HG03066 (cell line): Measurements from ENCODE around the gene EPHB2.

Experiments used
- ATAC-seq: cut with Tn5 transposase; IDR thresholded peaks from one replicate; pipeline ENCODE4 v1.9.1; 2021; ENCODE audit warnings: low read depth; ENCODE audit not compliant: unreplicated experiment

The EPHB2 gene

DNA sequence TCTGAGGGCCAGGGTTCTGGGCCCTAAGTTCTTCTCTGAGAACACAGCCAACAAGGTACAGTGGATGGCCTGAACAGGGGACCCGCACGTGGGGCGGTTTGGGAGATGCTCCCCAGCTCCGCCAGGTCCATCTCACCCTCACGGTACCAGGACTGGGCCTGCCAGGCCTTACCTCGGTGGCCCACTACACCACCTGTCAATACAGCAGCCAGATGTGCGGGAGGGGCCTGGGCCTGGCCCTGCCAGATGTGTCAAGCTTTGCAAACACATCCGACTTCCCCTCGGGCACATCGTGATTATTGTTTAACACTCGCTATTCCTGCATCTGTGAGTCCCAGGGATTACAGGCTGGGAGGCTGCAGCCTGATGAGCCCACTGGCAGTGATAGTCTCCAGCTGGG, 139.6 kb downstream of the EPHB2 start:
- ATAC-seq = no peak

DNA sequence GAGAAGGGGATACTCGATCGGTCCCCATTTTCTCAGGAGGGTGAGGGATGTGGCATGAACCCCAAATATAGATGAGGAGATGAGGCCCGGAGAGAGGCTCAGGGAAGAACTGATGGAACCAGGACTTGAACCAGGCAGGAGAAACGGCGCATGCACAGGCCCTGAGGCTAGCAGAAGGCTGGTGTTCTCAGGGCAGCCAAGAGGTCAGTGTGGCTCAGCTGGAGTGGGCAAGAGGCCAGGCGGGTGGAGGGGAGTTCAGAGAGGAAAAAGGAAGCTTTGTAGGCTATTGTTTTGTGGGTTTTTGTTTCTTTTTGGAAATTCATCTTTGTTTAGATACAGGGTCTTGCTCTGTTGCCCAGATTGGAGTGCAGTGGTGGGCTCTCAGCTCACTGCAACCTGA, 140.0 kb downstream of the EPHB2 start:
- ATAC-seq = no peak

DNA sequence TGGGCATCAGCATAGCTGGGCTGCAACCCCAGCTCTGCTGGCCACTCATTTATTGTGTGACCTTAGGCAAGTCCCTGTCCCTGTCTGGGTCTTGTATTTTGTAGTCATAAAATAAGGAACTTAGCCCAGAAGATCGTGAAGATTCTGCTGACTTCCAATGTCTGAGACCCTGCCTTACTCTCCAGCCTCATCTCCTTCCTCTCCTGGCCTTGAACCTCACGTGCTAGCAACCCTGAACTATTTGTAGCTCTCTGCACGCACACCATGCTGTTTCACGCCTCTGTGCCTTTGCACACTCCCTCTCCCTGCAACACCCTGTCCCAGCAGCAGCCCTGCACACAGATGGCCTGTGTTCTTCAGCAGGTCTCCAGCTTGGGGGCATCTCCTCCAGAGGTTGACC, 140.9 kb downstream of the EPHB2 start:
- no peak for ATAC-seq

DNA sequence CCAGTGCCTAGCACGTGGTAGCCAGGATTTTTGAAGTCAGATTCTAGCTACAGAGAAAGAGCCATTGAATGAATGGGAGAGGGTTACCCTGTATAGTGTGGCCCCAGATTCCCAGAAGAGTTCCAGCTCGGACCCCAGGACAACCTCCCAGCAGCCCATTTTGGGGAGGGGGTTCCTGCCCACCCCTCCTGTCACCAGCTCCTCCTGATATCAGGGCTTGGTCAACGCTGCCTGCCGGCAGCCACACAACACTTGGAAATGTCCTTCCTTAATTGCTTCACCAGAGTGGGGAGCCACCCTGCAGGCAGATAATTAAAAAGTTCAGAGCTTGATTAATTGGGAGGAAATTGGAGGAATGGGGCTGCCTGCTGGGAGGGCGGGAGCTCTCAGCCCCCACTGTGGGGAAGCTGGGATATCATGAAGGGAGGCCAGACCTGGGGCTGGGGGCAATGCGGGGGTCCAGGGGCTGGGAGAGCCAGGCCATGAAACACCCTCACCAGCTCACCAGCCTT, 141.6 kb downstream of the EPHB2 start:
- no peak for ATAC-seq

DNA sequence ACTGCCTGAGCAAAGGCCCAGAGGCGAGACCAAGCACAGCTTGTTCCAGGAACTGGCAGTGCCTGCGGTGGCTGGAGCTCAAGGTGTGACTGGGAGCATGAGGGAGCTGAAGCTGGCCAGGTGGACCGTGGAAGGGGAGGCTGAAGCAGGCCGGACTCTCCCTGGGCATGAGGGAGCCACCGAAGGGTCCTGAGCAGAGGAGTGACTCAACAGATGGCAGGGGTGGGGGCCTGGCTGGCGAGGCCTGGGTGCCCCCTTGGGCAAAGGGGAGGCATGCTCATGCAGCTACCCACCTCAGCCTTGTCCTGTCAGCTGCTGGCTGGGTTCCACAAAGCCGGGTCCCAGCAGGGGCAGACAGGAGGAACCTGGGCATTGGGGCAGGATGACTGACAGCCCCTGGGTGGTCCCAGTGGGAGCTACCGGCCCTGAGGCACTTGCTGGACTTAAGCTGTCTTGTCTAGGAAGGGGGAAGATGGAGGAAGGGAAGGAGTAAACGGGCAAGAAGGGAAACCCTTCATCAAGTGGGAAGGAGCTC, 143.1 kb downstream of the EPHB2 start:
- no peak for ATAC-seq

DNA sequence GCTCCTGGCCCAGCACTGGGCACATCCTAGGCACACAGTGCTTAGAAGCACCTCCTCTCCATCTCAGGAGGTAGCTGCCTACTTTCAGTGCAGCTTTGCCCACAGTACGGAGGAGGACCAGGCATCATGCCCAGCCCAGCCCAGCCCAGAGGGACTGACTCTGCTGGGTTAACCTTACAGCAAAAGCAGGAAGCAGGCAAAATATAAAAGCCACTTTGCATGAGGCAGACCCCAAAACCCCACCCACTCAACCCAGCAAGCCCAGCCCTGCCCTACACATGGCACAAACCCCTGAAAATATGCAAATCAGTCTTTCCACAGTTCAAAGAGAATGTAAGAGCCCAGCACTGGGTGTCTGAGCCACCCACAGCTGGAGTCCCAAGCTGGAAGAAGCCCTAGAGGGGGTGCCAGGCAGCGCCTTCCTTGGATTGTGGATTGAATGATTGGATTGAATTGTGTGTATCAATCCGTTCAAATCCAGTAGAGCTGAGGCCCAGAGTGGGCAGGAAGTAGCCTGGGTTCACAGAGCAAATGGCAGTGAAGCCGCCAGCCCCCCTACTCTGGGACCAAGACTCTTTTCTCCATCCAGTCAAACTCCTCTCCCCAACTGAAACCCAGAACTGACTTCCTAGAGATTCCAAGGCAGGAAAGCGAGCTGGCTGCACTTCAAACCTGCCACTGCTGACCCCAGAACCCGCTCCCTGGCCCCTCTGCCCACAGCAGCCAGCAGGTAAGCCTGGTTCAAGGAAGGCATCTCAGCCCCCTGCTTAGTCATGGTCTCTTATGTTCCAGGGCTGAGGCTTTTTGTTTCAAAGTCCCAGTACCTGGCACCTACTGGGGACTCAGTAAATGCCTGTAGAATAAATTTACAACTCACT, 144.3 kb downstream of the EPHB2 start:
- no peak for ATAC-seq

DNA sequence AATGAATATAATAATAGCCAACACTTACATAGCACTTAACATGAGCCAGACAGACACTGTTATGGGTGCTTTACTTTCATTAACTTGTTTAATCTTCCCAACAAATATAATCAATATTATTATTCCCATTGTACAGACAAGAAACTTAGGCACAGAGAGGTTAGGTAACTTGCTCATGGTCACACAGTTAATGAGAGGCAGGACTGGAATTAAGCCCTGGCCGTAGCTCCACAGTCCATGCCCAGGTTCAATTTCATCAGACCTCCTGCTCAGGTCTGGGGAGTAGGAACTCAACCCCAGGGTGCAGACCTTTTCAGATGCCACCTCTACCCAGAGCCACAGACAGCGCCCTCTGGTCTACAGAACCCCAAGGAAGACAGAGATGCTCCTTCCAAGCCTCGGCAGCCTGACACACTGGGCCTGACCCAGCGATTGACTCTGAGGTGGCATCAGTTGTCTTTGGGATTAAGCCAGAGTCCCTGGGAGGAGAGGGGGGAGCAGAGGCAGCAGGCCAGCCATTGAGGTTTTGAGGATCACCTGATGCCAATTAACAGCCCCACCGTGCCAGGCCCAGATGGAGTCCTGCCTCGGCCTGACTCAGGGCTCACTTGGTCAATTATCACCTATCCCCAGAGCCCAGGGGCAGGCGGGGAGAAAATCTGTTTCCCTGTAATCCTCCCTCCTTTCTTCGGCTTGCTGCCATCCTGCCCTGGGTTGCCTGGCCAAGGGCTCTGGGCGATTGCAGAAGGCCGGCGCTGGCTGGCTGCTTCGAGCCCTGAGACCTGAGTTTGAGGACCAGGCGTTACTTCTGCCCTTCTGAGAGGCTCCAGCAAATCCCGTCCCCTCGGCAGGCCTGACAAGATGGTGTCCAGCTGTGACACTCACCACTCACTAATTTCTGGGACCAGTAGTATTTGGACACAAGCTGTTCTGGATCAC, 145.3 kb downstream of the EPHB2 start:
- ATAC-seq = no peak

DNA sequence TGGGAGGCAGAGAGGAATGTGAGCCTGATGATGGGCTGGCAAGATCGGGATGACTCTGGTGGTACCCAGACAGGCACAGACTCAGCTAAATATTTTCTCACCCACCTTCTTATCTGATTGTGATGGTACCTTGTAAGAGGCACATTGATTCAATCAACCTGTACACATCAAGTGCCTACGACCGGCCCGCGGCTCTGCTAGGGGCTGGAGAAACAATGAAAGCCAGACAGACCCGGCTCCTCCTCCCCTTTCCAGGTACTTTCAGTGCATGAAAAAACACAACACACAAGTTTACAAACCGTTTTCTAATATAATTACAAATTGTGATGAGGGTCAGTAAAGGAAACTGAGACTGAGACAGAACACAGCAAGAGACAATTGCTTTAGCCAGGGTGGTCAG, 147.0 kb downstream of the EPHB2 start:
- ATAC-seq = no peak

DNA sequence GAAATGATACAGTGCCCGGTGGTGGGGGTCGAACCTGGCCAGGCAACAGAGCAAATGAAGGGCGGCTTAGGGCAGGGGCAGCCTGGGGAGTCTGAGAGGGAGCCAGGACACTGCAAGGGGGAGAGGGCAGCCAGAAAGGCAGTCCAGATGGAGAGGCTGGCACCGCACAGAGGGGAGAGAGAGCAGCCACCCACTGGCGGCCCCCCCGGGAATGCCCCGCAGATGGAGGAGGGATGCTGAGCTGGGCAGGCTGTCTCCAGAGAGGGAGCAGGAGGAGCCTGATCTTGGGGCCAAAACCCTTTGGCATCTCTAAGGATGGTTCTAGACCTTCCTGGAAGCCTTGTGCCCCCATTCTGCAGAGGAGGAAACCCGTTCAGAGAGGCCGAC, 149.8 kb downstream of the EPHB2 start:
- no peak for ATAC-seq

DNA sequence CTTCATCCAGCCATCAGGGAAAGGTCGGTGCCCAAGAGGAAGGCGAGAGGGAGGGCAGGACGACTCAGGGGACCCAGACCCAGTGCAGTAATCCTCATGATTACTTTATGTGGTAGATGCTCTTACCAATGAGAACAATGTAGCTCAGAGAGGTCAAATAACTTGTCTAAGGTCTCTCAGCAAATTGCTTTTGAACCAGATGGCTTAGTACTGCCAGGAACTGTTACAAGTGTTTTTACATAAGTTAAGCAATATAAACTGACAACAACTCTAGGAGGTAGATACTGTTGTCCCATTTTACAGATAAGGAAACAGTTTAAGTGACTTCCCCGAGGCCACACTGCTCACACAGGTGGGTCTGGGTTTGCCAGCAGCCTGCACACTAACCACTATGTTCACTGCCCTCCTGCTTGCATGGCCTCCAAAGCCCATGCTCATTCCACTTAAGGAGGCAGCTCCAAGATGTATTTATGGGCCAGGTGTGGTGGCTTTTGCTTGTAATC, 150.3 kb downstream of the EPHB2 start:
- ATAC-seq = no peak

DNA sequence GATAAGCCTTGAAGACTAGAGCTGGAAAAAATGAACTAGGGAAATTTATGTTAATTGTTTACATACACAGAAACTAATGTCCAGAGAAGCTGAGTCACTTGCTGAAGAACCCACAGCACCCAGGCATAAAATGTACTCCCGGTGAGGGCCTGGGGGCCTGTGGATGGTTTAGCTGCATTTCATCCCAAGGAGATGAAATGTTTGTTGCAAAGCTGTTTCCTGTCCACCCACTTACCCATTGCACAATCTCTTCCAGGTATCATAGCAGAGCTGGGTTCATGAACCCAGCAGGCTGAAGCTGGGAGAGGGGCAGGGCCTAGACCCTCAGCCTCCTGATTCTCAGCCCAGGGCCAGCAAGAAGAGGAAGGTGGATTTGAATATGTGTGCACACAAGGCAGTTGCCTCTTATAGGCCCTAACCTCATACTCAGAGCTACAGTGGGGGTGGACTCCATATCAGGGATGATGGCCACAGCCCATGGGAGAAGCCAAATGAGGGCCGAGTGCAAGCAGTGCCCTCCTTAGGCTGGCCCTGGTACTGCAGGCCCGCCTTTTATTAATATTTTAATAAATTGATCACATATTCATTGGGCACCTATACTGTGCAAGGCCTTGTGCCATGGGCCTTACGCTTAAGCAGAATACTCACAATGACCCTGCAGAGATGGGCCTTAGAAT, 151.3 kb downstream of the EPHB2 start:
- no peak for ATAC-seq

DNA sequence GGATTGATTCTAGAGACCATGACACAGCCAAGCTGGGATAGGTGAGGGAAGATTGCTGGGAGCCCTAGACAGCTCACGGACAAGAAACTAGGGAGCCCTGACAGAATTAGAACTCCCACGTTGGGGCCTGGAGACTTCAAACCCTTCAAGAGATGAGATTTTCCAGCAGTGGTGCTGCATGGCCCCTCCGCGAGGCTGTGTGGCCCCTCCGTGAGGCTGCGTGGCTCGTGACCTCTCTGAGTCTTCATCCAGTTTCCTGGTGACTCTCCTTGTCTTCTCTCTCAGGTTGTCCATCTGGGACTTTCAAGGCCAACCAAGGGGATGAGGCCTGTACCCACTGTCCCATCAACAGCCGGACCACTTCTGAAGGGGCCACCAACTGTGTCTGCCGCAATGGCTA, 152.1 kb downstream of the EPHB2 start:
- ATAC-seq = no peak

DNA sequence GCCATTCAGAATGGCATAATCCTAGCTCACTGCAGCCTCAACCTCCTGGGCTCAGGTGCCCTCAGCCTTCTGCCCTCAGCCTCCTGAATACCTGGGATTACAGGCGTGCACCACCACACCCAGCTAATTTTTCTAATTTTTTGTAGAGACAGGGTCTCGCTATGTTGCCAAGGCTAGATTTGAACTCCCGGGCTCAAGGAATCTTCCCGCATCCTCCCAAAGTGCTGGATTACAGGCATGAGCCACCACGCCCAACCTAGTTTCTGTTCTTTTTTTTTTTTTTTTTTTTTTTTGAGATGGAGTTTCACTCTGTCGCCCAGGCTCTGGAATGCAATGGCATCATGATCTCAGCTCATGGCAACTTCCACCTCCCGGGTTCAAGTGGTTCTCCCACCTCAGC, 153.1 kb downstream of the EPHB2 start:
- no peak for ATAC-seq

DNA sequence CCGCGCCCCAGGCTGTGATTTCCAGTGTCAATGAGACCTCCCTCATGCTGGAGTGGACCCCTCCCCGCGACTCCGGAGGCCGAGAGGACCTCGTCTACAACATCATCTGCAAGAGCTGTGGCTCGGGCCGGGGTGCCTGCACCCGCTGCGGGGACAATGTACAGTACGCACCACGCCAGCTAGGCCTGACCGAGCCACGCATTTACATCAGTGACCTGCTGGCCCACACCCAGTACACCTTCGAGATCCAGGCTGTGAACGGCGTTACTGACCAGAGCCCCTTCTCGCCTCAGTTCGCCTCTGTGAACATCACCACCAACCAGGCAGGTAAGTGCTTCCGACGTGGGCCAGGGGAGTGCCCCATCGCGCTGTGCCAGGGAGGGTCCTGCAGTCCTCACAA, 154.2 kb downstream of the EPHB2 start:
- no peak for ATAC-seq

DNA sequence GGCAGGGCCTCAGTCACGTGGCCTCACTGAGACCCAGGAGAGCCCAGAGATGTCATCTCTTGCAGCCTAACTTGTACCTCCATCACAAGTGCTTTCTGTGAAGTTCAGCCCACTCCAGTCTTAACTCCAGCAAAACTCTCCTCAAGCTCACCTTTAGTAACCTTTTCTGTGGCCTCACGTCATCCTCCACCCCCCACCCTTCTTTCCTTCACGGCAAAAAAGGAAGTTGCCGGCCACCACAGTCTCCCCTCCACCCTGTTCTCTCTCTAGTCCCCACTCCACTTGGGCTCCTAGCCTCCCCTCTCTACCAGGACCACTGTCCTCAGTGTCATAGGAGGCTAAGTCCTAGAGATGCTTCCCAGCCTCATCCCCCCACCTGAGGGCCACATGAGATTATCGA, 155.1 kb downstream of the EPHB2 start:
- no peak for ATAC-seq

DNA sequence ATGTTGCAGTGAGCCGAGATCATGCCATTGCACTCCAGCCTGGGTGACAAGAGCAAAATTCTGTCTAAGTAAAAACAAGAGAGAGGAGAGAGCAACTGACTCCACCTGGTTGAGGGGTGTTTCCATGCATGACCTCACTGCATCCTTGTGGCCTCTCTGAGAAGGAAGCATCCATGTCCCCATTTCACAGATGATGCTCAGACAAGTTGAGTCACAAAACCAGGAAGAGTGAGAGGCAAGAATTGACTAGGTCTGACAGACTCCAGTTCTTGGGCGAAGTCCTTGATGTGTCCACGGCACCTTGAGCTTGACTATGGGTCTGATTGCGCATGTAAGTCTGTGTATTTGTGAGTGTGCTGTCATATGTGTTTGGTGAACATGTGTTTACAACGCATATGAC, 156.2 kb downstream of the EPHB2 start:
- no peak for ATAC-seq

DNA sequence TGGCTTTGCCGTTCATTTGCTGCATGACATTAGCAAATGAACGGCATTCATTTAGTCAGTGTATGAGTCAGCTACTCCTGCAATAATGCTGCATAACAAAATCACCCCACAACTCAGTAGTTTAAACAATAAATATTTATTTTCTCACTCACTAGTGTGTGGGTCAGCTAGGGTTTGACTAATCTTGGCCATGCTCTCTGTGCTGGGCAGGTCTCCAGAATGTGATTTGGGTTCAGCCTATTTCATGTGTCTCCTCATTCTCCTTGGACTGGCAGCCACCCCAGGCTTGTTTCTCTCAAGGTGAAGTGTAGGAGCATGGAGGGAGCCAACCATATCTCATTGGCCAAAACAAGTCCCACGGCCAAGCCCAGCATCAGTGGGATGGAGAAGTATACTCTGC, 157.7 kb downstream of the EPHB2 start:
- no peak for ATAC-seq

DNA sequence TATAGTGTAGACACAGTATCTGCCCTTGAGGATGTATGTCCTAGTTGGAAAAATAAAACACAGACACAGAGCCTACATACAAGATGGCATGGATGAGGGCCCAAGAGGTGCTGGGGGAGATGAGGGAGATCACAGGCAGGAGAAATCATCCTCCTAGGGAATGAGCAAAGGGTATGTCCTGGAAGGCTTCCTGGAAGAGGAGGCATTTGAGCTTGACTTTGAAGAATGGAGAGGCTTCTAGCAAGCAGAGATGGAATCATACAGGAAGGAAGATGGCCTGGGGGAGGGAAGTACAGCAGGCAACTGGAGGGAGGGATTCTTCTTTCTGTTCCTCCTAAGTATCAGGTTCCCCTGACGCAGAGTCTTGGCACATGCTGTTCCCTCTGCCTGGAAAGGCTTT, 158.7 kb downstream of the EPHB2 start:
- no peak for ATAC-seq

DNA sequence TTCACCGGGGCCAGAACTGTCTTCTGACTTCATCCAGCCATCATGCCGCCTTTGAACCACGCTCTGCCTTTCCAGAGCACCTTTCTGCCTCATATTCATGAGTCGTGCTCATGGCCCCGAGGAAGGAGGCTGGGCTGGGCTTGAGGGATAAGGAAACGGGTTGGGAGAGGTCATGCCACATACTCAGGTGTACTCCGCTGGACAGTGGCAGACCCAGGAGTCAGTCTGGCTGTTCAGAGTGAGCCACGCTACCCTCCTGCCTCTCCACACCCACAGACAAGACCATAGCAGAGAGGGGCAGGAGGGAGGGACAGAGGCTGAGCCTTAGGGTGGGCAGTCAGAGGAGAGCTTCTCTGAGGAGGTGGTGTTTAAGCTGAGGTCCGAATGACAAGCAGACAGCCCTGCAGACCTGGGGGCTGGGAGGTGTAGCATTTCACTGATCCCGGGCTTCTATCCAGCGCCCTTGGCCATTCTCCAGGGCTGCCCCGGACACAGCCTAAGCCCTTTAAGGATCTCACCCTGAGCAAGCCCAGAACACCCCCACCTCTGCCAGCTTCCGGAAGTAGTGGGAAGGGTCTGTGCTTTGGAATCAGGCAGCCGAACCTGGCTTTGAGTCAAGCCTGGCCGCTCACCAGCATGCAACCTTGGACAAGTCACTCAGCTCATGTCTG, 159.7 kb downstream of the EPHB2 start:
- no peak for ATAC-seq
